Endodermal cell (in vitro differentiated cells): Measurements from ENCODE around the gene RRP9. TPM values are rescaled to one million over a fixed set of nuclear protein-coding genes. Genes with fewer than 3 reads are reported as not detected.
"Not testable (repeated sequence)": the region's sequence is repeated elsewhere in the genome, so short reads cannot be mapped to it uniquely, and the experiment has no call there.

ENCODE experiments used
- DNase-seq: peaks from one replicate; pipeline ENCODE4 v3.0.0-alpha.2; 2017
- H3K27ac ChIP-seq: 2 replicates; pipeline ENCODE4 v1.5.1; 2013; ENCODE audit warnings: mild to moderate bottlenecking, low read depth, low read length, moderate library complexity
- H3K27me3 ChIP-seq: 2 replicates; pipeline ENCODE4 v1.6.1; 2013; ENCODE audit warnings: mild to moderate bottlenecking, low read length, moderate library complexity; ENCODE audit not compliant: insufficient read depth, control insufficient read depth, poor library complexity, severe bottlenecking
- H3K36me3 ChIP-seq: 2 replicates; pipeline ENCODE4 v1.7.0; 2013; ENCODE audit warnings: mild to moderate bottlenecking, low read length, moderate library complexity; ENCODE audit not compliant: control insufficient read depth, insufficient read depth
- H3K4me1 ChIP-seq: one replicate; pipeline ENCODE4 v1.7.0; 2013; ENCODE audit warnings: low read length; ENCODE audit not compliant: control insufficient read depth, insufficient read depth
- H3K4me3 ChIP-seq: 2 replicates; pipeline ENCODE4 v1.5.1; 2013; ENCODE audit warnings: mild to moderate bottlenecking, low read length, moderate library complexity
- H3K9ac ChIP-seq: 2 replicates; pipeline ENCODE4 v1.6.1; 2013; ENCODE audit warnings: mild to moderate bottlenecking, low read length, moderate library complexity; ENCODE audit not compliant: poor library complexity, severe bottlenecking; ENCODE audit errors: extremely low read depth
- H3K9me3 ChIP-seq: 2 replicates; pipeline ENCODE4 v1.6.1; 2013; ENCODE audit warnings: mild to moderate bottlenecking, low read length, moderate library complexity; ENCODE audit not compliant: control insufficient read depth
- H3K27ac Mint-ChIP-seq: 2 replicates; pipeline ENCODE4 v1.8.0; 2020; ENCODE audit warnings: mixed read lengths
- H3K27me3 Mint-ChIP-seq: 2 replicates; pipeline ENCODE4 v1.8.0; 2021; ENCODE audit warnings: mild to moderate bottlenecking, mixed read lengths; ENCODE audit not compliant: insufficient read depth
- H3K36me3 Mint-ChIP-seq: 2 replicates; pipeline ENCODE4 v1.8.0; 2020; ENCODE audit warnings: low read depth, mixed read lengths
- H3K4me1 Mint-ChIP-seq: 2 replicates; pipeline ENCODE4 v1.8.0; 2020; ENCODE audit warnings: mixed read lengths
- H3K4me3 Mint-ChIP-seq: 2 replicates; pipeline ENCODE4 v1.8.0; 2020; ENCODE audit warnings: mild to moderate bottlenecking, moderate library complexity, mixed read lengths
- H3K9me3 Mint-ChIP-seq: 2 replicates; pipeline ENCODE4 v1.8.0; 2020; ENCODE audit warnings: mild to moderate bottlenecking, mixed read lengths
- CTCF ChIP-seq: fragments of 200-600 bp; sonication (generic); conservative IDR thresholded peaks from 2 replicates; pipeline ENCODE4 v1.5.0; 2021; ENCODE audit warnings: antibody characterized with exemption, mild to moderate bottlenecking
- WGBS, 2 experiments: methylation state at CpG; one replicate each; pipeline versions ENCODE4 v1.1.5 to v1.1.7; 2013; ENCODE audit warnings: missing lambda C conversion rate in 2 of 2, mixed read lengths in 1 of 2; ENCODE audit not compliant: insufficient coverage in 1 of 2, insufficient read length in 1 of 2; 5-methylcytosine and 5-hydroxymethylcytosine counted together
- total RNA-seq, 2 donors: library from RNA; stranded (reverse); fragmentation: NEBNext Ultra II Directional in 1 of 2; extraction: Animal tissue kit (Norgen Biotek cat#: 25700) in 1 of 2; gene quantifications; 2 replicates in 1 of 2; 3 replicates in 1 of 2; pipeline ENCODE4 v1.2.1, GENCODE V29; 2021

The RRP9 gene
- total RNA-seq, 2 donors from 2014 or later: 38.6 to 89.3 TPM

- Mint-ChIP-seq H3K4me3 (no peak overlapping the region), H3K4me1 (no peaks in the 10 kb centered on the region), H3K9me3 (peaks cover 58% of the 10 kb centered on the region), H3K27ac (no peak overlapping the region), H3K36me3 (peaks cover 21% of the 10 kb centered on the region), H3K27me3 (peaks cover 4% of the 10 kb centered on the region)
- Histone ChIP-seq H3K4me1 (no peaks in the 10 kb centered on the region), H3K4me3 (no peak overlapping the region), H3K9ac (no peak overlapping the region), H3K9me3 (peaks cover 16% of the 10 kb centered on the region), H3K27ac (no peak overlapping the region), H3K27me3 (no peaks in the 10 kb centered on the region), H3K36me3 (no peaks in the 10 kb centered on the region)
- 90% methylated on average over 4 of the region's 4 CpGs; no CpG with 5 or more reads in 1 of the 2 experiments for WGBS, 2 experiments
- no peak for TF ChIP-seq CTCF
- no peak for DNase-seq
Observed at GRCh38 chr3:51908026-51908425, 33.7 kb downstream of the RRP9 start.

- no peak for TF ChIP-seq CTCF
- H3K4me1 Mint-ChIP-seq: peaks cover 19% of the 10 kb centered on the region
- Histone ChIP-seq H3K27me3 (no peaks in the 10 kb centered on the region), H3K4me3 (no peak overlapping the region), H3K9me3 (peaks cover 12% of the 10 kb centered on the region), H3K27ac (no peak overlapping the region), H3K4me1 (no peaks in the 10 kb centered on the region), H3K9ac (no peak overlapping the region), H3K36me3 (no peaks in the 10 kb centered on the region)
- H3K27me3 Mint-ChIP-seq: peaks cover 4% of the 10 kb centered on the region
- H3K36me3 Mint-ChIP-seq: peaks cover 21% of the 10 kb centered on the region
- no peak overlapping the region for H3K27ac Mint-ChIP-seq
- DNase-seq: no peak
- no peak overlapping the region for H3K4me3 Mint-ChIP-seq
- 97% methylated on average over 2 of the region's 2 CpGs; no CpG with 5 or more reads in 1 of the 2 experiments for WGBS, 2 experiments
- peaks cover 48% of the 10 kb centered on the region for H3K9me3 Mint-ChIP-seq
Observed at GRCh38 chr3:51904034-51904823, 37.5 kb downstream of the RRP9 start.

- H3K36me3 ChIP-seq, DNase-seq, H3K27me3 Mint-ChIP-seq, H3K4me3 ChIP-seq, H3K27ac Mint-ChIP-seq, H3K27ac ChIP-seq, H3K9ac ChIP-seq, H3K27me3 ChIP-seq, H3K4me1 ChIP-seq, H3K4me3 Mint-ChIP-seq: not testable (repeated sequence)
- H3K4me1 Mint-ChIP-seq: peaks cover 36% of the 10 kb centered on the region
- 74 to 100% methylated on average over 1 to 6 of the region's 7 CpGs for WGBS, 2 experiments
- peaks cover 11% of the 10 kb centered on the region for H3K9me3 ChIP-seq
- H3K9me3 Mint-ChIP-seq: peaks cover 37% of the 10 kb centered on the region
- peaks cover 18% of the 10 kb centered on the region for H3K36me3 Mint-ChIP-seq
Observed at GRCh38 chr3:51902361-51902760, 39.3 kb downstream of the RRP9 start.

- H3K9me3 Mint-ChIP-seq: peaks cover 21% of the 10 kb centered on the region
- not testable (repeated sequence) for H3K9ac ChIP-seq, H3K36me3 ChIP-seq, H3K27ac Mint-ChIP-seq, DNase-seq, H3K27ac ChIP-seq, H3K4me3 ChIP-seq, H3K27me3 Mint-ChIP-seq, H3K4me3 Mint-ChIP-seq, H3K4me1 ChIP-seq, H3K27me3 ChIP-seq
- peaks cover 46% of the 10 kb centered on the region for H3K4me1 Mint-ChIP-seq
- H3K36me3 Mint-ChIP-seq: peaks cover 11% of the 10 kb centered on the region
- WGBS, 2 experiments: 86% methylated on average over 7 of the region's 7 CpGs; no CpG with 5 or more reads in 1 of the 2 experiments
- peaks cover 25% of the 10 kb centered on the region for H3K9me3 ChIP-seq
Observed at GRCh38 chr3:51900043-51900442, 41.7 kb downstream of the RRP9 start.
